Ureter (tissue), 1 donor: ENCODE data around the gene TFEC. TPM values are rescaled to one million over a fixed set of nuclear protein-coding genes. Genes with fewer than 3 reads are reported as not detected.
"Not testable (repeated sequence)": the region's sequence is repeated elsewhere in the genome, so short reads cannot be mapped to it uniquely, and the experiment has no call there.

Source experiments
- DNase-seq: peaks from one replicate; pipeline ENCODE4 v3.0.0-alpha.2; 2020; ENCODE audit warnings: low spot score
- total RNA-seq: library from RNA; stranded (reverse); gene quantifications from one replicate; pipeline ENCODE4 v1.2.4, GENCODE V29; 2023
- donor health status: DM: yes; HTN: yes; CAD: no.

Gene TFEC
- total RNA-seq, 1 donor from 2014 or later: 5.6 TPM

- DNase-seq: no peak
These were observed 42.2 kb downstream of the TFEC start for GRCh38 chr7:115988401-115988800.

GRCh38 chr7:115987486-115987885 is 43.1 kb downstream of the TFEC start:
- DNase-seq: no peak

- DNase-seq: no peak
These were observed 46.5 kb downstream of the TFEC start for GRCh38 chr7:115984105-115984504.

- no peak for DNase-seq
These were observed 50.4 kb downstream of the TFEC start for GRCh38 chr7:115980159-115980558.

GRCh38 chr7:115976651-115977050 is 53.9 kb downstream of the TFEC start:
- DNase-seq: no peak

GRCh38 chr7:115975766-115976165 is 54.8 kb downstream of the TFEC start:
- DNase-seq: no peak

- no peak for DNase-seq
These were observed 57.2 kb downstream of the TFEC start for GRCh38 chr7:115973406-115973805.

GRCh38 chr7:115971506-115971905 is 59.1 kb downstream of the TFEC start:
- no peak for DNase-seq

GRCh38 chr7:115968596-115968995 is 62.0 kb downstream of the TFEC start:
- no peak for DNase-seq

- no peak for DNase-seq
These were observed 62.4 kb downstream of the TFEC start for GRCh38 chr7:115968171-115968570.

GRCh38 chr7:115965796-115966475 is 64.6 kb downstream of the TFEC start:
- no peak for DNase-seq

- no peak for DNase-seq
These were observed 65.3 kb downstream of the TFEC start for GRCh38 chr7:115965236-115965635.

GRCh38 chr7:115964799-115965198 is 65.8 kb downstream of the TFEC start:
- DNase-seq: no peak

GRCh38 chr7:115962340-115962739 is 68.2 kb downstream of the TFEC start:
- DNase-seq: no peak

GRCh38 chr7:115953592-115954255 is 76.8 kb downstream of the TFEC start:
- DNase-seq: no peak

GRCh38 chr7:115952832-115953231 is 77.7 kb downstream of the TFEC start:
- DNase-seq: no peak

- no peak for DNase-seq
These were observed 79.0 kb downstream of the TFEC start for GRCh38 chr7:115951547-115951946.

GRCh38 chr7:115941703-115942268 is 88.8 kb downstream of the TFEC start:
- DNase-seq: no peak

- no peak for DNase-seq
These were observed 90.0 kb downstream of the TFEC start for GRCh38 chr7:115940460-115941060.

GRCh38 chr7:115937960-115938359 is 92.6 kb downstream of the TFEC start:
- no peak for DNase-seq

GRCh38 chr7:115933471-115933870 is 97.1 kb downstream of the TFEC start:
- DNase-seq: no peak

GRCh38 chr7:115932880-115933279 is 97.7 kb downstream of the TFEC start:
- no peak for DNase-seq

- not testable (repeated sequence) for DNase-seq
These were observed 100.4 kb downstream of the TFEC start for GRCh38 chr7:115930184-115930583.
